ENCODE results near the gene KIAA0232.
"Not testable (repeated sequence)": the region's sequence is repeated elsewhere in the genome, so short reads cannot be mapped to it uniquely, and the experiment has no call there.

The KIAA0232 gene

DNA sequence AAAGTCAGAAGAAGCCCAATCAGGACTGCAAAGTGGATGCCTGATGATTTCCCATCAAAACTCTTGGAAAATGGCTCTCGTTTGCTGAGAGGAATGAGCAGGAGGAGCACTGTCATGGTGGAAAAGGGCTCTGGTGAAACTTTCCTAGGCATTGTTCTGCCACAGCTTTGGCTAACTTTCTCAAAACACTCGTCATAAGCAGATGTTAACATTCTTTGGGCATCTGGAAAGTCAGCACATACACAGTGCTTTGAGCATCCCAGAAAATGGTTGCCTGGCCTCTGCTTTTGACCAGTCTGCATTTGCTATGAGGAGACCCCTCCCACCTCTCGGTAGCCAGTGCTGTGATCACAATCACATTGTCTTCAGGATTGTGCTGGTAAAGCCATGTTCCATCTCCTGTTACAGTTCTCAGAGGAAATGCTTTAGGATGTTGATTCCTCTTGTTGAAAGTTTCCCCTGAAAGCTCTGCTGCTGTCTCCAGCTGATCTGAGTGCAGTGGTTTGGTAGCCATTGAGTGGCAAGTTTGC is 101.9 kb downstream of the KIAA0232 start:
- DNase-seq: no peak

- peak; percentile 86 to 92 (median 88) for DNase-seq
These were observed 103.5 kb downstream of the KIAA0232 start for GRCh38 chr4:6885953-6886557.

GRCh38 chr4:6886886-6887285 is 104.4 kb downstream of the KIAA0232 start:
- no peak for DNase-seq

DNA sequence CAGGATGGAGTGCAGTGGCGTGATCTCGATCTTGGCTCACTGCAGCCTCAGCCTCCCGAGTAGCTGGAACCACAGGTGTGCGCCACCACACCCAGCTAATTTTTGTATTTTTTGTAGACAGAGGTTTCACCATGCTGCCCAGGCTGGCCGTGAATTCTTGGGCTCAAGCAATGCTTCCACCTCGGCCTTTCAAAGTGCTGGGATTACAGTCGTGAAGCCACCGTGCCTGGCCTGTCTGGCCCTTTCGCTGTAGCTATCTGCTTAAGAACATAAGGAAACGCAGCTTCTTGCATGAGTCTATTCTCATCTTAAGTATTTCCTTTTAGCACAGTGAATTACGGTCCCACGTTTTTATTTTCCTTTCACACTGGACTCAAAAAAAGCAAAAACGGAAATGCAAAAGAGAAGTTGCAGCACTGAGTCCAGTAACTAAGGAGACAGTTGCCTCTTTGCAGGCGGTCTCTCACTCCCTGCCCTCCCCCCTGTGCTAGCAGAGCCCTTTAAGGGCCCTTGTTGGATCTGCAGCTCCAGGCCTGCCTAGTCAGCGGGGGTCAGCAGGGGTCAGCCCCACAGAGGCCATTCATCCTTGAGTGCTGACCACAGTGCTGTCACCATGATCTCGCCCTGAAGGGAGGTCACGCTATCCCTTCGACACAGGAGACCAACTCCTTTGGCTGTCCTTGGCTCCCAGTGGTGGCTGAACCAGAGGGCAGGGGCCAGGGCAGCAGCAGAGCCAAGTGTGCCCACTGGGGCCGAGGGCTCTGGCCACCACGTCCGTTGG is 105.3 kb downstream of the KIAA0232 start:
- DNase-seq: peak; percentile 79 to 89 (median 83)

DNA sequence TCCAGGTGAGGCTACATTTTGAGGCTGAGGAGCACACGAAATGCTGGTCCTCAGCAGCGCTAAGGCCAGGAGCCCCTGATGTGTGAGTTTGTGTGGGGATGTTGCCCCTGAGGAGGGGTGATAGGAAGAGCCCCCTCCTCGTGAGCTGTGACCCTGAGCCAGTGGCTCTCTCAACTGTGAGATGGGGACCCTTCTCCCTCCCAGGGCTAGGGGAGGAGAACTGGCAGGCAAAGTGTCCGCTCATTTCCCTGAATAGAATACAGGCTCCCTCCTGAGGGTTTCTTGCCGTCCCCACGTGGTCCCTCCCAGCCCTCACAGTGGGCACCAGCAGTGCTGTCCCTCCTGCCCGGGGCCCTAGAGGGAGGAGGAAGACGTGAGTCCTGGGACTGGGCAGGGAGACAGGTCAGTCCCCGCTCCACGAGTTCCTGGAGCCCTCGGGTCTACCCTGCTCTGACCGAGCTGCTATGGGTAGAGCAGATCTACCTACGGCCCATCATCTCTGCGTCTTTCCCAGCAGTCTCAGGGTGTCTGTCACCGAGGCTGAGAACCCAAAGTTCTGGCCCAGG is 106.1 kb downstream of the KIAA0232 start:
- no peak for DNase-seq

GRCh38 chr4:6889101-6889735 is 106.7 kb downstream of the KIAA0232 start:
- no peak for DNase-seq

DNA sequence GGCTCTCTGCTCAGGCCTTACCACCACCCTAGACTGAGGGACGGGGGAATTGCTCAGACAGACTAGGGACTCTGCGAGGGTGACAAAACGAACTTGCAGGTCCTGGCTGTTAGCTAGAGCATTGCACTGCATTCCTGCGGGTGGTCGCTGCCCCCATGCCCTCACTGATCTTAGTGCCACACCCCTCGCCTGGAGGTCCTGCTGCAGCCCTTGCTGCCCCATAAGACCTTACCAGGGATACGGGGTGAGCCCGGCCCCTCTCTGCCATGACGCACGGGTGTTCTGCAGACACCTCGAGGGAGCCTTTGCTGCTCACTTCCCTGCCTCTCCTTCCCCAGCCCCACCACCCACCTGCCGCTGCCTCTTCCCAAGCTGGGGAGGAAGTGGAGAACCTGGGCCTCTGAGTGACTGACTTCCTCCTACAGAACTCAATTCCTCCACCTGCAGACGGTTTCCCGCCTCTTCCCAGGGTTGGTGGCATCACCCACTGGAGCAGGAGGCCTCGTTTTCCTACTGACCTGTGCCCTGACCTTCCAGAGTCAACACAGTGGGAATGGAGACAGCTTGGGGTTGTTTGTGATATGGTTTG is 107.3 kb downstream of the KIAA0232 start:
- DNase-seq: no peak

- DNase-seq: no peak
These were observed 107.8 kb downstream of the KIAA0232 start for GRCh38 chr4:6890358-6890757.

DNA sequence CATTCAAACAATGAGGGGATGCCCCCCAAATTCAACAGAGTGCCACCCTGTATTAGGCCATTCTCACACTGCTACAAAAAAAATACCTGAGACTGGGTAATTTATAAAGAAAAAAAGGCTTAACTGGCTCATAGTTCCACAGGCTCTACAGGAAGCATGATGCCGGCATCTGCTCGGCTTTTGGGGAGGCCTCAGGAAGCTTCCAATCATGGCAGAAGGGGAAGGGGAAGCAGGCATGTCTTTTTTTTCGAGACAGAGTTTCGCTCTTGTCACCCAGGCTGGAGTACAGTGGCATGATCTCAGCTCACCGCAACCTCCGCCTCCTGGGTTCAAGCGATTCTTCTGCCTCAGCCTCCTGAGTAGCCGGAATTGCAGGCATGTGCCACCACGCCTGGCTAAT is 108.4 kb downstream of the KIAA0232 start:
- DNase-seq: not testable (repeated sequence)

DNA sequence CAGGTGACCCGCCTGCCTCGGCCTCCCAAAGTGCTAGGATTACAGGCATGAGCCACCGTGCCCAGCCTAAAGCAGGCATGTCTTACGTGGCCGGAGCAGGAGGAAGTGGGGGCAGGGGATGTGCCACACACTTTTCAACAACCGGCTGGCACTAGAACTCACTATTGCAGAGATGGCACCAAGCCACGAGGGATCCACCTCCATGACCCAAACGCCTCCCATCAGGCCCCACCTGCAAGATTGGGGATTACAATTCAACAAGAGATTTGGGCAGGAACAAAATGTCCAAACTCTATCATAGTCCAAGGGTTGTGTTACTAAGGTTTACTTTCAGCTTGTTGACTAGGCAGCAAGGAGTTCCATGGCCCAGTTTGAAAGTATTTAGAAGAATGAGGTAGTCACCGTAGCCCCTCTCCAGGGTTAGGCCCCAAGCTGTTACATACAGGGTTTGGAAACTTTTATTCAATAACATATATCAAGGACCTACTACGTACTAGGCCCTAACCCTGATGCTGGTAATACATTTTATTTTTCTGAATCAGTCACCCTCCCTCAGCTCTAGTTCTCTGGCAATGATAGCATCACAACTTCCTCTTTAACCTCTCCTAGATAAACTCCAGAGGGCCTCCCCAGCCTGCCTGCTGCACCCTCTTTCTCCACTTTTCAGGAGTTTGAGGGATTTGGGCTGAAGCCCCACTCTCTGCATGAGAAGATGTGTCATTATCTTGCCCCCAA is 109.1 kb downstream of the KIAA0232 start:
- DNase-seq: peak in 3 of 4 experiments; percentile 54 to 72 (median 67)

GRCh38 chr4:6892190-6892908 is 109.8 kb downstream of the KIAA0232 start:
- DNase-seq: peak; percentile 72 to 78 (median 74)

- no peak for DNase-seq
These were observed 110.3 kb downstream of the KIAA0232 start for GRCh38 chr4:6892909-6893202.

DNA sequence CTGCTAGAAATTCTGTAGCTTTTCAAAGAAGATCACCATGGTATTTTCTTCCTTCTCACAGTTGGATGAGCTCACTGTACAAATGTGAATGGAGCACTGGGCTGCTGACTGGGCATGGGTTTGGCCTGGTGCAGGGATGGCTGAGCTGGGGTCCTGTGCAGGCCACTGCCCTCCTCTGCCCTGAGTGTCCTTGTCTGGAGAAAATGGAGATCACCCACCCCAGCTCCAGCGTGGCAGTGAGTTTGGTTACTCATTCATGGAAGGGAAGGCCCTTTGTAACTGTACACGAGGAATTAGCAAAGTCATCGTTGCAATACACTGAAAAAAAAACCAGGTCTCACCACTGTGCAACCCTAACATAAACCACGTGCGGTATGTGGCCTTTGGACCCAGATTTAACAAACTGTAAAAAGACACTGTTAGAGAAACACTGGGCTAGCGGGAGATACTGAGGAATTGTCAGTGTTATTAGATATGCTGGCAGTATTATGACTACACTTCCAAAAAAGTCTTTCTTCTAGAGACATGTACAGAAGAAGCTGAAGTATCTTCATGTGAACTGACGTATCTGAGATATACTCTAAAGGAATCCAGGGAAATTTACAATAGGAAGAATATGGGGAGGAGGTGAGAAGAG is 111.0 kb downstream of the KIAA0232 start:
- DNase-seq: peak; percentile 46 to 73 (median 66)

DNA sequence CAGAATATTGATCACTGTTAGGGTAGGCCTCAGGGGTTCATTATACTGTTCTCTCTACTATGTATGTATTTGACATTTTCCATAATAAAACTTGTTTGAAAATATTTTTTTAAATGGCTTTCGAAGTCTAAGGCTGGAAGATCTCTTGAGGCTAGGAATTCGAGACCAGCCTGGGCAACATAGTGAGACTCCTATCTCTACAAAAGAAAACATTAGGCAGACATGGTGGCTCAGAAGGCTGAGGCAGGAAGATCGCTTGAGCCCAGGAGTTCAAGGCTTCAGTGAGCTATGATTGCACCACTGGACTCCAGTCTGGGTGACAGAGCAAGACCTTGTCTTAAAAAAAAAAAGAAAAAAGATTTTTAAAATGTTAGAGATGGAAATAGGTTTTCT is 111.6 kb downstream of the KIAA0232 start:
- no peak for DNase-seq

- no peak for DNase-seq
These were observed 112.3 kb downstream of the KIAA0232 start for GRCh38 chr4:6894528-6895498.

- DNase-seq: no peak
These were observed 113.5 kb downstream of the KIAA0232 start for GRCh38 chr4:6896035-6896434.

DNA sequence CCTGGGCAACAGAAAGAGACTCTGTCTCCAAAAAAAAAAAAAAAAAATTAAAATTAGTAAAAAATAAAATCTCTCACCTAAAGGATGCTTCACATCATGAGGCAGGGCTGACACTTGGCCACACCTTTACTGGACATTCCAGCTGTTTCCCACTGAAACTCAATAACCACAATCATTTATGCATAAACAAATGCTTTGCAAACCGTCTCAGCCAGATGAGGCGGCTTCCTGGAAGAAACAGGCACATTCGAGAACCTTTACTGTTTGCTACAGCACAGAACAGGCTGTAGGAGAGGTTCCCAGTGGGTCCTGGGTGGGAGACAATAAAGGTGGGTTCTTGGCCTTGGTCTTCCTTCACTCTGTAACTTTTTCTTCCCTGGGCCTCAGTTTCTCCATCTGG is 116.2 kb downstream of the KIAA0232 start:
- DNase-seq: no peak

DNA sequence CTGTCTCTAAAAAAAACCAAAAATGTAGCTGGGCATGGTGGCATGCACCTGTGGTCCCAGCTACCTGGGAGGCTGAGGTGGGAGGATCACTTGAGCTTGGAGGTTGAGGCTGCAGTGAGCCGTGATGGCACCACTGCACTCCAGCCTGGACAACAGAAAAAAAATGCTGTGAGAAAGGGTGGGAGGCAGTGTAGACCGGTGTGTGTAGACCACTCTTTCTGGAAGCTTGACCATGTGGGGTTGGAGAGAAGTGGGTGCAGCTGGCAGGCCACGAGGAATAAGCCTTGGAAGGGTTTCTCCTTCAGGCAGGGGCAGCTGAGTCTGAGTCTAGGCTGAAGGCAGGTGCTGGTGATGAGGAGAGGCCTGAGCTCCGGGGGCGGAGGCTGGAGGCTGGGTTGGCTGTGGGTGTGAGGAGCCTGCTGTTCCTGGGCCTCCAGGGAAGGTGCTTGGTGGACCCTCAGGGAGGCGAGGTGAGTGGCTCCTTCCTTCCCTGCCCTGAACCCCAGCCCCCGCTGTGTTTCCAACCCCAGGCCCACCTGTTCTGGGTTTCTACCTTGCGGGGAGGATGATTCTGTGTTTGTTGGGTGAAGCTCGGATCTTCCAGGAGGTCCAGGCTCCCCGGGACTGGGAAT is 117.8 kb downstream of the KIAA0232 start:
- DNase-seq: no peak

GRCh38 chr4:6900956-6901355 is 118.4 kb downstream of the KIAA0232 start:
- DNase-seq: no peak
